ENCODE data around the gene SKIC2.

GRCh38 chr6:31978831-31979230 is 19.9 kb downstream of the SKIC2 start:
- TF ChIP-seq CTCF (IDR thresholded peaks at IDR 0.05) (no peak), POLR2A (IDR thresholded peaks at IDR 0.05) (no peak)

Measured in Peyer's patch (tissue), 4 donors.